HG03558 (cell line): ENCODE data around the gene GDF7.

Experiments used
- ATAC-seq: cut with Tn5 transposase; IDR thresholded peaks from one replicate; pipeline ENCODE4 v1.9.1; 2021; ENCODE audit warnings: moderate number of reproducible peaks; ENCODE audit not compliant: unreplicated experiment; ENCODE audit errors: extremely low read depth

GDF7 gene

GRCh38 chr2:20728114-20728758 lies 61.3 kb downstream of the GDF7 start:
- ATAC-seq, result no peak
